ENCODE results near the gene USP21.

- TF ChIP-seq RAD21 (CRISPR knock-in tag; conservative IDR thresholded peaks at IDR 0.05 in 1 of 2, IDR thresholded peaks at IDR 0.05 in 1 of 2), result no peak
- TF ChIP-seq CBX1 (IDR thresholded peaks at IDR 0.05; ENCODE audit: low read depth), result peak; percentile 88
- no peak for TF ChIP-seq CEBPB (tag; IDR thresholded peaks at IDR 0.05)
- no peak for TF ChIP-seq HNRNPH1 (optimal IDR thresholded peaks at IDR 0.05; ENCODE audit: low read depth, low read length)
- TF ChIP-seq MYC (IDR thresholded peaks at IDR 0.05; ENCODE audit: low read depth, low read length), result peak; percentile 38; the same call in 1 of the 2 replicates
- no peak for TF ChIP-seq MYC (CRISPR knock-in tag; IDR thresholded peaks at IDR 0.05; ENCODE audit: borderline replicate concordance, low read depth)
- TF ChIP-seq, protein P1, sequence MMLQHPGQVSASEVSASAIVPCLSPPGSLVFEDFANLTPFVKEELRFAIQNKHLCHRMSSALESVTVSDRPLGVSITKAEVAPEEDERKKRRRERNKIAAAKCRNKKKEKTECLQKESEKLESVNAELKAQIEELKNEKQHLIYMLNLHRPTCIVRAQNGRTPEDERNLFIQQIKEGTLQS (IDR thresholded peaks at IDR 0.05), result no peak
- TF ChIP-seq, protein P1 (CRISPR knock-in tag; conservative IDR thresholded peaks at IDR 0.05), result no peak
- TF ChIP-seq PREB (CRISPR knock-in tag; IDR thresholded peaks at IDR 0.05), result peak; percentile 92; the same call in 1 of the 2 replicates
- TF ChIP-seq SMAD1 (IDR thresholded peaks at IDR 0.05; ENCODE audit: low read depth, low read length, partially characterized antibody), result no peak
- 0 out of 2 replicates have a peak, but pooled peaks have one; percentile 17 for TF ChIP-seq EP300 (IDR thresholded peaks at IDR 0.05; ENCODE audit: low read length)
- TF ChIP-seq, protein P2, sequence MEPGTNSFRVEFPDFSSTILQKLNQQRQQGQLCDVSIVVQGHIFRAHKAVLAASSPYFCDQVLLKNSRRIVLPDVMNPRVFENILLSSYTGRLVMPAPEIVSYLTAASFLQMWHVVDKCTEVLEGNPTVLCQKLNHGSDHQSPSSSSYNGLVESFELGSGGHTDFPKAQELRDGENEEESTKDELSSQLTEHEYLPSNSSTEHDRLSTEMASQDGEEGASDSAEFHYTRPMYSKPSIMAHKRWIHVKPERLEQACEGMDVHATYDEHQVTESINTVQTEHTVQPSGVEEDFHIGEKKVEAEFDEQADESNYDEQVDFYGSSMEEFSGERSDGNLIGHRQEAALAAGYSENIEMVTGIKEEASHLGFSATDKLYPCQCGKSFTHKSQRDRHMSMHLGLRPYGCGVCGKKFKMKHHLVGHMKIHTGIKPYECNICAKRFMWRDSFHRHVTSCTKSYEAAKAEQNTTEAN (CRISPR knock-in tag; IDR thresholded peaks at IDR 0.05), result peak; percentile 83; the same call in 1 of the 2 replicates
- no peak; the same call in 1 of the 2 replicates for TF ChIP-seq ZBTB26 (CRISPR knock-in tag; IDR thresholded peaks at IDR 0.05)
- peak; percentile 73 for TF ChIP-seq POLR2AphosphoS5 (IDR thresholded peaks at IDR 0.05; ENCODE audit: control insufficient read depth, insufficient read depth, low read depth, low read length)
- no peak for TF ChIP-seq HNRNPUL1 (IDR thresholded peaks at IDR 0.05; ENCODE audit: low read length)
- no peak for TF ChIP-seq FOXA3 (CRISPR knock-in tag; conservative IDR thresholded peaks at IDR 0.05 in 1 of 2, IDR thresholded peaks at IDR 0.05 in 1 of 2)
Observed at GRCh38 chr1:161159087-161159912, at the start of gene USP21.
